ENCODE data around the gene SPO11.

Gene SPO11

GRCh38 chr20:57329608-57330221, at the start of gene SPO11:
SPO11 (plus strand) TSS chr20:57329803; CDS start chr20:57329868, 65 bp downstream.
- no peak for DNase-seq

- no peak for DNase-seq
These were observed 49.4 kb upstream of the SPO11 start for GRCh38 chr20:57280221-57280620.

DNA sequence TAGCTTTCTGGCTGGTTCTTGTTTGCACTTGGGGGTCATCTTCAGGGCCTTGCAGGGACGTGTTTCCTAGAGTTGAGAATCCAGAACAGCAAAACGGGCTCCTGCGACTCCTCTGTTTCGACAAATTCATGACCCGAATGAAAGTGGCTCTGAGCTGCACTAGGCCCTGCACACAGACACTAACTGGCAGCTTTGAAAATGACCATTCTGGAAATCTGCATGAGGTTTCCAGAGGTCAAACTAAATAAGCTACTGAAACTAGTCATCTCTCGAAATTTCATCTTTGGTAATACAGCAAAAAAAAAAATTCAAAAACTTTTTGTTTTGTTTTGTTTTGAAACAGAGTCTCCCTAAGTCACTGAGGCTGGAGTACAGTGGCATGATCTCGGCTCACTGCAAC, 47.7 kb upstream of the SPO11 start:
- no peak for DNase-seq

GRCh38 chr20:57282670-57283361, 46.8 kb upstream of the SPO11 start:
- DNase-seq, result no peak

DNA sequence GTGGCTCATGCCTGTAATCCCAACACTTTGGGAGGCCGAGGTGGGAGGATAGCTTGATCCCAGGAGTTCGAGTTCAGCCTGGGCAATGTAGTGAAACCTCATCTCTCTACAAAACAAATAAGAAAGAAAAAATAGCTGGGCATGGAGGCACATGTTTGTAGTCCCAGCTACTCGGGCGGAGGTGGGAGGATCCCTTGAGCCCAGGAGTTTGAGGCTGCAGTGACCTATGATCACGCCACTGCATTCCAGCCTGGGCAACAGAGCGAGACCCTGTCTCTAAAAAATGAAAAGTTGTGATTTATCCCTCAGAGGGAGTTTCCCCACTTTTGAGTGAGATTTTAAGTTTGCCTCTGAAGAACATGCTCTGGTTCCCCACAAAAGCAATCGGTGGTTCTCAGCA, 45.7 kb upstream of the SPO11 start:
- DNase-seq, result no peak

DNA sequence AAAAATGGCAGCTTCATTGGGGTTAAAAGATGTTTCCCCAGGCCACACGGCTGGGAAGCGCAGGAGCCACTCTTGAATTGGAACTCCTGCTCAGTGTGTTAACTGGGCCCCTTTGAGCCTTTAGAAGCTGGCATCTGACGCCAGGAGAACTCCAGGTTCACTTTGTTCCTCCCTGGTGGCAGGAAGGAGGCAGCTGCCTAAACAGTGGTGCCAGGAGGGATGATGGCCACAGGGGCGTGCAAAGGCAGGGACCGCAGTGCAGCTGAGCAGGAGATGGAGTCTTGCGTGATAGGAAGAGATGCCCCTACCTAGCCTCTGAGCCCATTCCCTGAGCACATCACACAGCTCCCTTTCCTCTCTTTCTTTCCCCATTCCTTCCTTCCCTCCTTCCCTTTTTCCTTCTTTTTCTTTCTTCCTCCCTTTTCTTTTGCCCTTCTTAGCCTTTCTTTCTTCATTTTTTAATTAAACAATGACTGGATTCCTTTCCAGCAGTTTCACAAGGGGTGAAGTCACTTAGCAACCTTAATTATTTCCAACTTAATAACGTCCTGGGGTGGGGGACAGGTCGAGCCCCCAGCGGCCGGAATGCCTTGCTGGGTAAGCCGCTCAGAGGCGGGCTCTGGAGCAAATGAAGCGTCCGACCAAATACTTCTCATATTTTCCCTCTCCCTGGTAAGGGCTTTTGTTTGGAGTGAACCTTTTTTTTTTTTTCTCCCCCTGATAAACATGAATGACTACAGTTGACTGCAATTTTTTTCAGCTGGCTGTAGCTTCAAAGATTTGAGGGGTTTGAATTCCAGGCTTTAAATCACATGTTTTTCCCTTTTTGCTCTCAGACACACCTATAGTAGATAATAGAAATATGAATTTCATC, 42.4 kb upstream of the SPO11 start:
- no peak for DNase-seq

DNA sequence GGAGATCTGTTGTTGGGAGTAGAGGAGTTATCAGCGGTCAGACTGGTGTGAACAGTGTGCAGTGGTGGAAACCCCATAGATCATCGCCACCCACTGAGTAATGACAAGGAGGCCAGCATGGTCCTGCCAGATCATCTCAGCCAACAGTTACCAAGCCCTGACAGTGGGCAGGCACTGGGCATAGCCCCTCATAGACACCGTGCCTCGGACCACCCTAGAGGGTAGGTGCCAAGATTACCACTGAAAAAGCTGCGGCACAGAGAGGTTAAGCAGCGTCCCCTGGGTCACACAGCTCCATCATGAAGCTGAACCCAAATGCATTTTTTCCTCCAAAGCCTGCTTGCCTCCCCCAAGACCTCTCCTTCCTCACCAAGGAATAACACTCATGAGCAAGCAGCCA, 41.7 kb upstream of the SPO11 start:
- DNase-seq, result no peak

- no peak for DNase-seq
These were observed 40.8 kb upstream of the SPO11 start for GRCh38 chr20:57288651-57289277.

DNA sequence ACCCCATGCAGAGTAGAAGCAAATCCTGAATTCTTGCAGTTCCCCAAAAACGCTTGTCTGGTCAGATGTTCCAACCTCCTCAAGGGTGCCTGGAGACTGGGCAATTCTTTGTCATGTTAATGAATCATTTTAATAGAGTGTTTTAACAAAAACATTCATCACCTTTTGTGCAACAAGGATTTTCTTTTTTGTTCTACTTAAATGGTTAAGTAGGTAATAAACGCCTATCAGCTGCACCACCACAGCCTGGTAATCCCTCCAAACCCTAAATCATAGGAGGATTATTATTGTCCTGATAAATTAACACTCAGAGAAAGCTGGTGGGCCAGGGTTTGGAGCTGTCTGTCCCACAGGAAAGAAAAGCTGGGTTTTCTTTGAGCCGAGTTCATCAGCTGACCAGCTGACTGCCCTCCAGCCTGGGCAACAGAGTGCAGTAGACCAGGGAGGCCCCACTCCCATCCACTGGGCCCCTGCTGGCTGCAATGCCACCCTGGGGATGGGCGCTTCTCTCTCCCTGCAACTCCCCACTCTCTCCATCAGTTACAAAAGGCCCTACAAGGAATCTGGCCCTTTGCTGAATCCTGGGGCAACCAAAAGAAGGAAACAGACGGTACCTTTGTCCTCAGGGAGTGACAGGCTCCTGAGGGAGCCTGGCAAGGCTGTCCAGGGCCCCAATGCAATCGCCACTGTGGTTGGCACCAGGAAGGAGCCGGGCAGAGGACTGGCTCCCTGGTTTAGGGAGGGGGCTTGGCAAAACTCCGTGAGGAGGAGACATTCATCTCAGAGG, 40.0 kb upstream of the SPO11 start:
- DNase-seq, result no peak

GRCh38 chr20:57290178-57290484, 39.5 kb upstream of the SPO11 start:
- DNase-seq, result no peak

GRCh38 chr20:57291003-57291402, 38.6 kb upstream of the SPO11 start:
- no peak for DNase-seq

GRCh38 chr20:57291694-57292093, 37.9 kb upstream of the SPO11 start:
- DNase-seq, result no peak

DNA sequence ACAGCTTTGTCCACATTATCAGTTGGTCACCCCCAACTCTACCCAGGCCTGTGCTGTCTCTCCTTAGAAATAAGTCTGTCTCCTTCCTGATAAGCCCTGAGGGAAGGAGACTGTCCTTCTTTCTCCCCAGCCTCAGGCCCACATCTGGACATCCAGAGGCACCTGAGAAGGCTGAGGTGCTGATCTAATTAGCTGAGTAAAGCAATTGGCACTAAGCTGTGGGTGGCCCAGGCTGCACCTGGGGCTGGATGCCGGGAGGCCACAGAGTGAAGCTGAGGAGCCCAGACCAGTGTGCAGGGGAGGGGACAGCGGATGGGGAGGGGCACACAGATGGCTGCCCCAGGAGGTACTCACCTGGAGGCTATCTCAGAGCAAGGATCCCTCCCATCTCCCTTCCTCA, 37.0 kb upstream of the SPO11 start:
- no peak for DNase-seq

DNA sequence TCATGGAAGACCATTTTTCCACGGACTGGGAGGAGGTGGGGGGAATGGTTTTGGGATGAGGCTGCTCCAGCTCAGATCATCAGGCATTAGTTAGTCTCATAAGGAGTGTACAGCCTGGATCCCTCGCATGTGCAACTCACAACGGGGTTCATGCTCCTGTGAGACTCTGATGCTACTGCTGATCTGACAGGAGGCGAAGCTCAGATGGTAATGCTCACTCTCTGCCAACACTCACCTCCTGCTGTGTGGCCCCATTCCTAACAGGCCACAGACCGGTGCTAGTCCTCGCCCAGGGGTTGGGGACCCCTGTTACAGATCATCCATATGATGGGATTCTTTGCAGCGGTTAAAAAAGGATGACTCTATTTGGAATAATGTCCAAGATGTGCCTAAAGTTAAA, 35.6 kb upstream of the SPO11 start:
- no peak for DNase-seq

DNA sequence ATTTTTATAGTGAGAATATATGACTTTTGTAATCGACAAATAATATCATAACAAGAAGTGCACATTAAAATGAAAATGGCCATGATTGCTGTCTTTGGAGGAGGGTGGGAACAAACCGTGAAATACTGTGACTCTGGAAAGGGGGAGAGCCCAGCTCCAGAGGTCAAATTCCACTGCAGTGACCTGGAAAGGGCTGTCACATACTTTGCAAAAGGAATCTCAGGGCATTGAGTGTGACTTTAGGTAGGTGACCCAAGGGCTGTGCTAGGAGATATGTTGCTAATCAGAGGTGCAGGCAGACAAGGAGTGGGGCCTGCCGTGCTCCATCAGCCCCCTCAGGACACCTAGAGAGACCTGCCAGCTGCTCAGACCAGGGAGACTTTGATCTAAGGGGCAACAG, 35.1 kb upstream of the SPO11 start:
- no peak for DNase-seq

DNA sequence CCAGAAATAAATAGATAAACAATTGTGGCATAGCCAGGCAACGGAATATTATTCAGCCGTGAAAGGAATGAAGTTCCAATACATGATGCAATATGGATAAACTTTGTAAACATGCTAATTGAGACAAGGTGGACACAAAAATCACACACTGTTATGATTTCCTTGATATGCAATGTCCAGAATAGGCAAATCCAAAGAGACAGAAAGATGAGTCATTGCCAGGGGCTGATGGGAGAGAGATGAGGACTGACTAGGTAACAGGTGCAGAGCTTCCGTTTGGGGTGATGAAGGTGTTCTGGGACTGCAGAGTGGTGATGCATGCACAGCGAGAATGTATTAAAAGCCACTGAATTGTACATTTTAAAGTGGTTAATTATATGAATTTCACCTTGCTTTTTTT, 31.1 kb upstream of the SPO11 start:
- DNase-seq, result no peak

- DNase-seq, result no peak
These were observed 28.6 kb upstream of the SPO11 start for GRCh38 chr20:57301026-57301425.

DNA sequence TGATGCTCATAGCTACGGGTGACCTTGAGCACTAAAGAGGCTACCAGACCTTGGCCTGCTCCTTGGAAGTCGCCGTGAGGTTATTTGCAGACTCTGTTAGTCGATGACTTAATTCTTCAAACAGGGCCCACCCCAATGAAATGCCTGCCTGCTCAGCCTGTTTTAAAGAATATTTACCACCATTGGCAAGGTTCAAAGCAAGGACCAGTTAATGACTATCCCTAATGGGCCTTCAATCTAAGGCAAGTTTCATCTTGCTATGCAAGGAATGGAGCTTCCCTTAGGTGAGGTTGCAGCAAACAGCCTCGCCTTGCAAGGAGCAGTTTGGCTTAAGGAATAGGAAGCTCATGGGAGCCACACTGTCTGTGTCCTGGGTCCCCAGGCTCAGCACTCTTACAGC, 22.9 kb upstream of the SPO11 start:
- no peak for DNase-seq

GRCh38 chr20:57308451-57309271, 20.9 kb upstream of the SPO11 start:
- no peak for DNase-seq

DNA sequence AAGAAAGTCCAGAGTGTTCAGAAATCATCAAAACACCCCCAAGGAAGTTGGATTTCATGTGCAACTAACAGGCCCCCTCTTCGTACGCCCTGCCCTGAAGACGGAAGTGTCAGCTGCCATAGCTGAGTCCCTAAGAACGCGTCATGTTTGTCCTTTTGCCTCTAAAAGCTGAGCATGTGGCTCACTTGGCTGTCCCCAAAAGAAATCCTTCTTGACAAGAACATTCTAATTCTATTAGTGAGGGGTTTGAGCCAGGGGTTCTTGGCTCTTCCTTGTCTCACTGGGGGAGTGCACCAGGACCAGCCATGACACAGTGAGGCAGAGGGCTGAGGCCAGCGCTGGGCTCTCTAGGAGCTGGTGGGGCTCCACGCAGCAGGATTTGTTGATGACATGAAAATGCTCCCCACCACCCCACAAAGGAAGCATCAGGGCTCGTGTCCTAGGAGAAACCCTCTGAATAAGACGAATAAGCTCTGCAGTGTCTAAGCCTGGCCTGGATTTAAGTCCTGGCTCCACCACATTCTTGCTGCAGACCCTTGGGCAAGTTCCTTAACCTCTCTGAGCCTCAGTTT, 20.0 kb upstream of the SPO11 start:
- no peak for DNase-seq

DNA sequence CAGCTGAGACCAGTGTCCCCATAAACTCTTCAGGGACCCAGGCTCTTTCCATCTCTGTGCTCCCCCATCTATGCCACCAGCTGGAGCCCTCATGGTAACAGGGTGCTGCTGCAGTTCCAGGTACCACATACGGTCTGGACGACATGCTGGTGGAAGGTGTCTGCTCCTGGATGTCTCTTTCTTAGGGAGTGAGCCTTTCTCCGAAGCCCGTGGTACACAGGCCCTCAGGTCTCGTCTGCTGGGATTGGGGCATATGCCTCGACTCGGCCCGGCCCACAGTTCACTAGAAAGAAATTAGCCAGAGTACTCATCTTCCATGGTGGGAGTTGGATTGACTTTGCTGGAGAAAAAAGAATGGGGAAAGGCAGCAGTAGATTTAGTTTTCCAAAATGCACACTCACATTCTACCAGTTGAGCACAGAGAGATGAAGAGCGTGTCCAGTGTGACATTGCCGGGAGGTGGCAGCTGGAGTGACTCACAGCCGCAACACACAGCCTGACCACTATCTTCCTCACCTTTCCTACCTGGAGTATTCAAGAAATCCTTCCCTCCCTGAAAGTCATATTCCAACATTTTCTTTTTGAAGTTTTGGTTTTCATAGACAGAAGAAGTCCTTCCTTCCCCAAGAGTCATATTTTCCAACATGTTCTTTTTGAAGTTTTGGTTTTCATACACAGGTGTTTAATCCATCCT, 18.6 kb upstream of the SPO11 start:
- no peak for DNase-seq
